Stimulated activated CD4-positive, alpha-beta T cell treated with anti-CD3 and anti-CD28 coated beads, Interleukin-4, amount 100 ng/mL, for 4 hours (primary cell): Measurements from ENCODE around the gene ZYX.

ENCODE experiments used
- DNase-seq, 2 experiments: peaks; one replicate each; pipeline ENCODE4 v3.0.0-alpha.2; 2020

Gene ZYX

DNA sequence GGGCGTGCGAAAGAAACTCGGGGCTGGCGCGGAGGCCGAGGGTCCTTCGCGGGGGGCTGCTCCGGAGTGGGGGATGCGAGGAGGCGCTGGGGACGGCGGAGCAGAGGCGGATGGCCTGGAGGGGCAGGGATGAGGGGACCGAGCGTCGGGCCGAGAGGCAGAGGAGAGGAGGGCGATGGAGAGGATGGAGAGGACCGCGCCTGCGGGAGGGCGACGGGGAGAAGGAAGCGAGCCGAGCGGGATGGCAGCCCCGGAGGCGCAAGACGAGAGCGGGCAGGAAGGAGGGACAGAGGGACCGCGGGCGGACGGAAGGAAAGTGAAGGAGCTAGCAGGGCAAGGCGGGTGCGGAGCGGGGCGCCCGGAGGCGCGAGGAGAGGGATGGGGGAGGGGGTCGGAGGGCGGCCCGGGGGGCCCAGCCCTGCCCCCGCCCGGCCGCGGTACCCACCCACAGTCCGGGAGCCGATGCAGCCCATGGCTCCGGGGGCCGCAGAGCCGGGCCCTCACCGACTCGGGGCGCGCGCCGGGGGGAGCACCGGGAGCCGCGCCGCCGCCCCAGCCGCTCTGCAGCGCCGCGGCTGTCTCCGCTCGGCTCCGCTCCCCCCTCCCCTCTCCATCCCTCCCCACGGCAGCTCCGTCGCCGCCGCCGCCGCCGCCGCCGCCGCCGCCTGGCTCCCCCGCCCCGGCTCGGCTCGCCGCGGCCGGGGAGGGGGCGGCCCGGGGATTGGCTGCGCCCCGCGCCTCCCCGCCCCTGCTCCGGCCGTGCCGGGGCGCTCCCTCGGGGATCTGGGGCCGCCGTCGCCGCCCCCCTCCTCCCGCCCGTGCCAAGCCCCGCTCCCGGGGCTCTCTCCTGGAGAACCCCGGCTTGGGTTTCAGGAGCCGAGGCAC lies 18.8 kb upstream of the ZYX start, which contains the start of gene FAM131B:
Gene FAM131B, minus strand, starts transcription at position 583 of the 885 bp plus-strand sequence. Its CDS starts 110 bp downstream, at position 473.
- peak in 1 of 2 experiments; percentile 25 for DNase-seq

DNA sequence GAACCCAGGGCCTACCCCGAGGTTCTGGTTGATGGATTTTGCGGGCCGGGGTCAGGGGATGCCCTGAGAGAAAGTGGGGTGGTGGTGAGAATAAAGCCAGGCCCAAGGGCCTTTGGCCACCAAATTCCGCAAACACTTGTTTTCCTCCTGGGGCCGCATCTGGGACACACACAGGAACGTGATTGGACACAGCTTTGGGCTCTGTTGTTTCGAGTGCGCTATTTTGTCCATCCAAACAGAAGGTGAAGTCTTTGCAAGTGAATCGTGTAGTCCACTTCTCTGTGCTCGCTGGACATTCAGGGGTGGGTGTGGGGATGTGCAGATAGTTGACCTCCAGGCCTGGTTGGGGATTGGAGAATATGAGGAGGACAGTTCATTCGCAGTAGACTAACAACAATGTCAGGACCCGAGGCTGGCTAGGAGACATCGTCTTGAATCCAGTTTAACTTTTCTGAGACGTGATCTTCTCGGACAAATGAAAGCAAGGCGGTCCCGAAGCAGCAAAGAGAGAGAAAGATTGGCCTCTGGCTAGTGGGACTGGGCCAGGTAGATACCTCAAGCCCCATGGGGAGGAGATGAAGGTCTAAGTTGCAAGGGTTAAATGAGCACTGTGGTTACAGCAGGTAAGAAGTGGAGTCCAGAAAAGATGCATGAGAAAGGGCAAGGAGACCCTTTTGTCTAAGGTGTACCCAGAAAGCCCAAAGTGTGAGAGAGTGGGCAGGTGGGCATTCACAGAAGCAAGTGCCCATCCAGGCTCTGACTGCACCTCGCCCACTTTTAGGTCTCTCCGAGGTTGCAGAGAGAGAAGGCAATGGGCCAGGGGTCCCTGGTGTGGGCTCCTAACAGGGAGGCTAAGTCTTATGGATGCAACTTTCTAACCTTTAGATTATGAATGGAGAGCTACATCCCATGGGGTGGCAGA lies 17.9 kb upstream of the ZYX start:
- DNase-seq, result no peak

DNA sequence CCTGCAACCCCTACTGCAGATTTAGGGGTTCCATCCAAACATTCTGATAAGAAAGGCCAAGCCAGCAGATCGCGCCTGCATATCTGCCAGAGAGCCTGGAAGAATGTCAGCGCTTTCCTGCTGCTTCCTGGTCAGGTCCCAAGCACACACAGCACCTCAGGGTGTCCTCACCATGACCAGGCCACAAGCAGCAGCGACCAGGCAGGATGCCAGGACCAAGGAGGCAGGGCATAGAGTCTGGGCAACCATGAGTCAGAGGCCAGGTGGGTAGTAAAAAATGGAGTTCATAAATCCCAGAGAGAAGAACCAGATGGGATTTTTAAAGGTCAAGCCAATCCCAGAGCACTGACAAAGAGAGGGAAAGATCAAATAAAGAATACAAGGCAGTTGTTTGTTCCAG lies 13.2 kb upstream of the ZYX start:
- no peak for DNase-seq

DNA sequence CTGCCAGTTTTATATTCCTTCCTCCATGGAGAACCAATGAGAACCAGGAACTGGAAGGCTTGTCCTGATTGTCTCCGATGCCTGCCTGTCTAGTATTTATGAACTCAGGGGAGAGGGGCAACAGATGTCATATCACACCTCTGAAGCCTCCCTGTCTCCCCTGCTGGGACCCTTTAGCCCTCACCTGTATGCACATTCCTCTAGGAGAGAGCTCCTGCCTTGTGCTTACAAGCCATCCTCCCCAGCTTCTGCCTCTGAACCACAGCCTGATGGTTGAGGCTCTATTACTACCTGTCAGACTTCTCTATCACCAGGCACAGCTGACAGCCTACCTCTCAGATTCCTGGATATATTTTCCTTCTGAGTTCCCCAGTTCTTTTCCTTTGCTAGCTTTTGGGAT lies 12.8 kb upstream of the ZYX start:
- no peak for DNase-seq

DNA sequence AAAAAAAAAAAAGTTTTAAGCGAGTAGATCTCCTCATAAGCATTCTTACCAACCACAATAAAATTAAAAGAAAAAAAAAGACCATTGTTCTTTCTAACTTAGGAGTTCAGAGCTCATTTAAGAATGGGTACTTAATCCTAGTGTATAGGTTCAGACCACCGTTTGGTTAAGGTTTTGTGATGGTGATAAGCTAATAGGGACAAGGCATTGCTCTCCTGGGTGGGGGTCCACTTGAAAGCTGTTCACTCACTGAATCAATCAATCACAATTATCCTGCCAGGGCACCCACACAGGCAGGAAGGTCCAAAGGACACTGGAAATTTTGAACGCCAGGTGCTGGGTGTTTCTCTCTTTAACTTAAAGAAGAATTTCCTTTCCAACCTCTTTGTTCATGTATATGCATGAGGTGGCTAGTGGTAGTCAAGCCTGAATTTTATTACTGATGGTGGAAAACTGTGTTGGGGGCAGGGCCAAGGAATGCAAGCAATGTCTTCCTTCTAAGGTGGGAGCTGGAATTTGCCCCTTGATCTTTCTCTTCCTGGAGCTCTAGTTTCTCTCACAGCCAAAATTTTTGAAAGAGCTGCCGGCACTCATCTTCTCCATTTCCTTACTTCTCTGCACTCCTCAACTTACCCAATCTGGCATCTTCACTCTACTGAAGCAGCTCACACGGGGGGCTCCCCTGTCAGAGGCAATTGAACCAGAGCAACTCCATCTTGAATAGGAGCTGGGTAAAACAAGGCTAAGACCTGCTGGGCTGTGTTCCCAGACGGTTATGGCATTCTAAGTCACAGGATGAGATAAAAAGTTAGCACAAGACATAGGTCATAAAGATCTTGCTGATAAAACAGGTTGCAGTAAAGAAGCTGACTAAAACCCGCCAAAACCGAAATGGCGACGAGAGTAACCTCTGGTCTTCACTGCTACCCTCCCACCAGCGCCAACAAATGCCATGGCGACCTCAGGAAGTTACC lies 11.2 kb upstream of the ZYX start:
- no peak for DNase-seq

DNA sequence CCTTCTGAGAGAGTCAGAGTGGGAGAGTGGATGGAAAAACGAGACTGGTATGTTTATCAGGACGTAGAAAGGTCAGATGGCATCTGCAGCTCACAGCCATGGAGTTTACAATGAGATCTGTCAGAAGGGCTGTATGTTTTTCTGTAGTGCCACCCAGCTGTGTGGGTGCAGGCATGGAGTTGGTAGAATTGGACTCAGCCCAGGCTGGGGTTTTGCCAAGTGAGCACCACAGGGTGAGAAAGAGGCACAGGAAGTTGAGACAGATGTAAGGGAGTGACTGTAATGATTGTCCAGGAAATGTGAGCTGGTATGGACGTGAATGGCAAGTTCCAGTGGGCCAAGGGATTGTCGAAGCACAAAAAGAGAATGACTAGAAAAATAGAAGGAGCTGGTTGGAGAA lies 9.1 kb upstream of the ZYX start:
- DNase-seq, result peak in 1 of 2 experiments; percentile 44

DNA sequence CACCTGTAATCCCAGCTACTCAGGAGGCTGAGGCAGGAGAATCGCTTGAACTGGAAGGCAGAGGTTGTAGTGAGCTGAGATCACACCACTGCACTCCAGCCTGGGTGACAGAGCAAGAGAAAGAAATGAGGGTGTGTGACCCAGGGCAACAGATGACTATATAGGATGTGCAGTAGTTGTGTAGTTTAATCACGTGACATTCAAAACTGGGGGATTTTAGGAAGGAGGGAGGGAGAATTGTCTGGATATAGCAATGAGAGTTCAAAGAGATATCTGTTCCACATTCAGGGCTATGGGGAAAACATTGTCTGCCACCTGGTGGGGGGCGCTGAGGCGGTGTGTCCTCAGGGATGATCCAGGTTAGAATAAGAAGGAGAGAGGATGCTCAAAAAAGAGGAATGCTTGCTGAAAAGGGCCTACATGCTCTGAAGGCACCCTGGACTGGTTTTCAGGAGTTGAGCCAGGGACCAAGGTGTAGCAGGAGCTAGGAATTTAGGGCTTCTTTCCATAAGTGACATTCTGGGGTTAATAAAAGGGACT lies 7.8 kb upstream of the ZYX start:
- DNase-seq, result no peak

DNA sequence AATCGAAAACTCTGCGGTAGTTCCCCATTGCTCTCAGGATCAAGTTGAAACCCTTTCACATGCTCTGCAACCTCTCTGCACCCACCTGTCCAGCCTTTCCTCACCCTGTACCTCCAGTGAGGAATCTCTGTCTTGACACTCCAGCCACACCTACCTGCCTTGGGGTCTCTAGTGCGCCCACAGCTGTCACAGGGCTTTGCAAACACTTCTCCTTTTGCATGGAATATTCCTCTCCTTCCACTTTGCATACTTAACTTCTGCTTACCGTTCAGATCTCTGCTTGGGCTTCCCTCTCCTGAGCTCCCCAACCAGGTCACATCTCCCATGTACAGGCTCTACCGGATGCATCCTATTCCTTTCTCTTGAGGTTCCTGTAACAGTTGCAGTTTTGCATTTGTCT lies 6.6 kb upstream of the ZYX start:
- no peak for DNase-seq

DNA sequence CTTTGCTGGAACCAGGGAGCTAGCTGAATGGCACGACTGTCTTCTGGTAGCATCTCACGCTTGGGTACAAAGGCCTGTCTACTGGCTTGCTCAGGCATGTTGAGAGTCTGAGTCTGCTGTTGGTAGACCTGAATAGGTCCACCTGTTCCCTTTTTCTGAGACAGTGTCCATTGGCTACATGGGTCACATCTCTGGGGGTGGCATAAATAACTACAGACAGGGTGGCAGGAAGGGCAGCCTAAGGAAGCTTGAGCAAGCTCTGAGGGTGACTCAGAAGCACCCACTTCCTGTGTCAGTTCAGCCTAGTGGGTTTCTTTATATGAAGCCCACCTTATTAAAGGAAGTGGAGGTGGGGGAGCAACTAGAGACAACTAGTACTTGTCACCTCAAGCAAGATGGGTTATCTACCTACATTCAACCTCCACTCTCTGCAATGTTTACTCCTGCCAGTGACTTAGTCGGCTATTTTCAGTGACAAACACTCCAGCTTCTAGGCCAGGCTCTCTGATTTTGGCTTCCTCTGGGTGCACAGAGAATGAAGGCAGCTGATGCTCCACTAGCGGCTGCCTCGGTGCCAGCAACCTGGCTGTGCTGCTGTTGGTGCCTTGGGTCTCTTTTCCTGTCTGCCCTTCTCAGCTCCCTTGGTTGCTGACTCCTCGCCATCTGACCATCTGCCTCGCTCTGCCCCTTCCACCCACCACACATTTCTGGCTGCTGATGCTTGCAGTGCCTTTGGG lies 5.7 kb upstream of the ZYX start:
- peak in 1 of 2 experiments; percentile 49 for DNase-seq

DNA sequence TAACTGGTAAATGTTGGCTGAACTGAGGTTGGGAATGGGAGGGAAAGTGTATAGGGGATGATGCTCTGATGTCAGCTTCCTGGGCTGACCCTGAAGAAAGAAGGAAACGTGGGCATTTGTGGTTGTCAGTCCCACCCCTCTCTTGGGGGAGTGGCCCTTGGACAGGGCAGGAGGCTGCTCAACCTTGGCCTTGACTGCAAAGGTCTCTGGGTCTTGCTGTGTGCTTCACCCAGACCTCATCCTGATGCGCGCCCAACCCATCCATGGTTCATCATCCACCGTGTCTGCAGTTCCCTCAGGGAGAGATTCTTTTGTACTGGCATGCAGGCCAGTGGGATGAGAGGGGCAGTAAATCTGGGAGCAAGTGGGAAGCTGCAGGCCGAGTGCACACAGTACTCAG lies 4.7 kb upstream of the ZYX start:
- no peak for DNase-seq

DNA sequence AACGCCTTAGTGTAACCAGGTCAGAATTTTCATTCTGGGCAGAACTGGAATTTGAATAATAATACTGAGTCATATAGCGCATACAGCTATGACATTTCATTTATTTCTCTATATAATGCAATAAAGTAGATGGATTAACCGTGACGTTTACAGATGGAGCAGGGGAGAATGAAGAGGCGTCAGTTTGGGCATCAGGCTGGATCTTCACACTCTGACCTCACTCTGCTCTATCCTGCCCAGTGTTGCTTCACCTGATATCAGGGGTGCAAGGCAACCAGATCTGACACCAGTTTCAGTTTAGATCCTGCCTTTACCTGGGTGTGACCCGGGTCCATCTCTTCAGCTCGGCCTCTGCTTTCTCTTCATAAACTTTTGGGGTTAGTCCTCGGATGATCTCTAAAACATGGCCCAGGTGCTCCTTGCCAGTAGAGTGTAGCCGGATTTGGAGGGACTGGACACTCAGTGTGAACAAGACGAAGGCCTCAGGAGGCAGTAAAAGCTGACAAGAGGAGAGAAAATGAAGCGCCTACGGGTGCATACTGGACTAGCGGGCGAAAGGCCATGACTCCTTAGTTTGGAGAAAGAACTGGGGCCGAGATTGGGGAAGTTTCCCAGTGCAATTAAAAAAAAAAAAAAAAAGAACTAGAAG lies 1.4 kb upstream of the ZYX start:
- DNase-seq, result no peak

DNA sequence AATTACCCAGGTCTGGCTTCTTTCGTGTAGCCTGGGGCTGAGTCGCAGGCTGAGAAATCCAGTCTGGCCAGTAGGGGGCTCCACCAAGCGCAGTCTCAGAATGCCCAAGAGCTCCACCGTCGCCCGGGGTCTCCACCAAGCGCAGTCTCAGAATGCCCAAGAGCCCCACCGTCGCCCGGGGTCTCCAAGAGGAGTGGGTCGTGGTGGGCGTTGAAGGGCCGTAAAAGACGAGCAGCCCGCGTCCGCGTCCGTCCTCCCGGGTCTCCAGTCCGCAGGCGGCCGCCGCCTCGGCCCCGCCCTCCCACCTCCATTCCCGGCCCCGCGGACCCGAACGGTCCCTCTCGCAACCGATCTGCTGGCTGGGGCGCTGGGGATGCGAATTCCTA lies 892 bp upstream of the ZYX start:
- peak; percentile 82 to 84 for DNase-seq

DNA sequence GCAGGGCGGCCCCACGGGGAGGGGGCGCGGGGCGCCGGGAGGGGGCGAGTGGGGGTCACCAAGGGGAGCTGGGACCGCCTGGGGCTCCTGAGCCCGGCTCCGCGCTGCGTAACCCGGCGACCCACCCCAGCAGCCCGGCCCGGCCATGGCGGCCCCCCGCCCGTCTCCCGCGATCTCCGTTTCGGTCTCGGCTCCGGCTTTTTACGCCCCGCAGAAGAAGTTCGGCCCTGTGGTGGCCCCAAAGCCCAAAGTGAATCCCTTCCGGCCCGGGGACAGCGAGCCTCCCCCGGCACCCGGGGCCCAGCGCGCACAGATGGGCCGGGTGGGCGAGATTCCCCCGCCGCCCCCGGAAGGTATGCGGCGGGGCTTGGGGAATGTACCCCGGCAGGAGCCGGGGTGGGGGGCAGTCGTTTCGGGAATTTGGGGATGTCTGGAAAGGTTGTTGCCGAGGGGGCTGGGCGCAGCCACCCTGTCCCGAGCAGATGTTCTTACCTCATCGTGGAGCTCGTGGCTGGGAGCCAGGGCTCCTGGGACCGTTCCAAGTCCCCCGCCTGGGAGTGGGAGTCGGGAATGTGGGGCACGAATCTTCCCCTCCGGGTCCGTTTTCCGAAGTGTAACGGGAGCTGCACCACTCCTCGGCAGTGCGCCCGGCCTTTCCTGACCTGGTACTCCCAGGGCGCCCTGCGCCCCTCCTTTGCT lies 431 bp downstream of the ZYX start:
- DNase-seq, result no peak

DNA sequence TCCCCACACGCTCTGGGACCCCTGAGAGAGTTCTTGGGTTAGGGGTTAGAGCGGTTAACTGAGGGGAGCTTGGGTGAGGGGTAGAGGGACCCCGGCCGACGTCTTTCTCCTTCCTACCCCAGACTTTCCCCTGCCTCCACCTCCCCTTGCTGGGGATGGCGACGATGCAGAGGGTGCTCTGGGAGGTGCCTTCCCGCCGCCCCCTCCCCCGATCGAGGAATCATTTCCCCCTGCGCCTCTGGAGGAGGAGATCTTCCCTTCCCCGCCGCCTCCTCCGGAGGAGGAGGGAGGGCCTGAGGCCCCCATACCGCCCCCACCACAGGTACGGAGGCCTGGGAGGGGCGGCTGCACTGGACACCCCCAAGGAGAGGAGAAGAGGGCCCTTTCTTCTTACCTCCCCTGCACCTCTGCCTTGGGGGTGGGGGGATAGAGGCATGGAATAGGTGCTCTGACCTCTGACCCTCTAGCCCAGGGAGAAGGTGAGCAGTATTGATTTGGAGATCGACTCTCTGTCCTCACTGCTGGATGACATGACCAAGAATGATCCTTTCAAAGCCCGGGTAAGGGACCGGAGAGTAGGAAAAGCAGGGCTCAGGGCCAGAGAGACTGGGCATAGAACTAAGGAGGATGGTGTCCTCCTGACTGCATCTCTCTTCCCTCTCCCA lies 1.1 kb downstream of the ZYX start:
- no peak for DNase-seq

DNA sequence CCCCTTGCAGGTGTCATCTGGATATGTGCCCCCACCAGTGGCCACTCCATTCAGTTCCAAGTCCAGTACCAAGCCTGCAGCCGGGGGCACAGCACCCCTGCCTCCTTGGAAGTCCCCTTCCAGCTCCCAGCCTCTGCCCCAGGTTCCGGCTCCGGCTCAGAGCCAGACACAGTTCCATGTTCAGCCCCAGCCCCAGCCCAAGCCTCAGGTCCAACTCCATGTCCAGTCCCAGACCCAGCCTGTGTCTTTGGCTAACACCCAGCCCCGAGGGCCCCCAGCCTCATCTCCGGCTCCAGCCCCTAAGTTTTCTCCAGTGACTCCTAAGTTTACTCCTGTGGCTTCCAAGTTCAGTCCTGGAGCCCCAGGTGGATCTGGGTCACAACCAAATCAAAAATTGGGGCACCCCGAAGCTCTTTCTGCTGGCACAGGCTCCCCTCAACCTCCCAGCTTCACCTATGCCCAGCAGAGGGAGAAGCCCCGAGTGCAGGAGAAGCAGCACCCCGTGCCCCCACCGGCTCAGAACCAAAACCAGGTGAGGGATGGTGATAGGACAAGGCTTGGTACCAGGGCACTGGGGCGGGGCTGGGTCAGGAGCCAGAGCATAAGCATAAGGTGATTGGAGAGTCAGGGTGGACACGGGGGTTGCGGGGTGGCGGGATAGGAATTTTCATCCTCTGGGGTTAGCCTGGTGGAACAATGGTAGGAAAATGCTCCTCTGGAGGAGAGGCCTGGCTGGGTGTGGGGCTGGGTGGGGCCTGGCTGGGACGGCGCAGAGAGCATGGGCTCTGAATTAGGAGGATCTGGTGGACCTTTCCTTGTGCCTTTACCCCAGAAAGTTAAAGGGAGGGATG lies 1.9 kb downstream of the ZYX start:
- no peak for DNase-seq

DNA sequence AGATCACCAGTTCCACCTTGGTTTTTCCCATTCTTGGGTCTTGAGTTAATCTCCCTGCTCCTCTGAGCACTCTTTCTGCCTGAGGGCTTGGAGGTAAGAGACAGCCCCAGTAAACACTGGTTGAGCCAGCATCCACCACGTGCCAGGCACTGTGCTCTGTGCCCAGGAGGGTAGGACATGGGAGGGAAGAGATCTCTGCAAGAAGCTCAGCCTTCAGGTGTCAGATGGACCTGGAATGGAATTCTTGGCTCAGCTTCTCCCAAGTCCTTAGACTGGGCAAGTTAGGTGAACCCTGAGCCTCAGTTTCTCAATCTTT lies 2.5 kb downstream of the ZYX start:
- DNase-seq, result no peak

DNA sequence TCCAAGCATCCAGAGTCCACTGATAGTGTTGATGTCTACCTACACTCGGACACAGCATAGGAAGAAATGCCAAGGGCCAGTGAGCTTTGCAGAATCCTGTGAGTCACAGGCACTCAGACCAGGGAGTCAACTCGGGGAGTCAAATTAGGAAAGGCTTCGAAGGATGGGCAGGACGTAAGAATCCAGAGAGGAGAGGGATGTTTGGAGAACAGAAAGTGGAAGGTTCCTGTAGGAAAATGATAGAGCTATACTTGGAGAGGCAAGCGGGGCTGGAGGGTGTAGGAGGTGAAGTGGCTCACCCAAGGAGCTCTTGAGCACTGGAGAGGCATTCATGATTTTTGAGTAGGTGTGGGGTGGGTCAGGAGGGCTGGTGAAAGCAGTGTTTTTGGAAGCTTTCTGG lies 3.0 kb downstream of the ZYX start:
- no peak for DNase-seq

DNA sequence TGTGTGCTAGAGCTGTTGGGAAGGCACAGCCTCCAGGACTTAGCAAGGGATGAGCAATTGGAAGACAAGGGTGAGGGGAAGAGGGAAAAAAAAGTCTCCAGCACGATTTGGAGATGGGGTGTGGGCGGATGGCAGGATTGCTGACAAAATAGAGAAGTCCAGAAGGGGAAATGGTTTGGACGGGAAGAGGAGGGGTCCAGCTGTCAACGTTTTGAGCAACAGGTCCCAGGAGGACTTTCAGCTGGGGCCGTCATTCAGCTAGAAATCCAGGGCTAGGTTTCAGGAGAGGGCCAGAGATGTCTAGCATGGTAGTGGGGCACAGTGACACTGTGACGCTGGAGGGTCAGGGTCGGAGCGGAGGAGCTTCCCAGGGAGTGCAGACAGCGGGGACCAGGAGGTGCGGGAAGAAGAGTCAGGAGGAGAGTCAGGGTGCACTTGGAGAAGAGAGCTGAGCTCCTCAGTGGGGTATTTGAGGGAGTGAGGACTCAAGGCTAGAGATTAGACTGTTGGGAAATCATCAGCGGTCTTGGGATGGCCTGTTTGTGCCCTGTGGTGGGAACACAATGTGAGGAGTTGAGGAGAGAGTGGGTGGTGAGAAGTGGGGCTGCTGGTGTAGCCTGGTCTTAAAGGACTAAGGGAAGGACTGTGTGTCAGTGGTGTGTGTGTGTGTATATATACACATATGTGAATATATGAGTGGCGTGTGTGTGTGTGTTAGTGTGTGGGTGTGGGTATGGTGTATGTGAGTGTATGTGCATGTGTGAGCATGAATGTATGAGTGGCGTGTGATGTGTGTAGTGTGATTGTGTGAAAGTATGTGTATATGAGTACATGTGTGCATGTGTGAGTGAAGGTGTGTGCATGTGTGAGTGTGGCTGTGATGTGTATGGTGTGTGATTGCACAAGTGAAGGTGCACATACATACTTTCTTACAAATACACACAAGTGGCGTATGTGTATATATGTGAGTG lies 3.8 kb downstream of the ZYX start:
- DNase-seq, result no peak
